ENCODE data around the gene GPR34.

GPR34 gene

GRCh38 chrX:41737065-41737464 is 48.3 kb downstream of the GPR34 start:
- no peak for DNase-seq

DNA sequence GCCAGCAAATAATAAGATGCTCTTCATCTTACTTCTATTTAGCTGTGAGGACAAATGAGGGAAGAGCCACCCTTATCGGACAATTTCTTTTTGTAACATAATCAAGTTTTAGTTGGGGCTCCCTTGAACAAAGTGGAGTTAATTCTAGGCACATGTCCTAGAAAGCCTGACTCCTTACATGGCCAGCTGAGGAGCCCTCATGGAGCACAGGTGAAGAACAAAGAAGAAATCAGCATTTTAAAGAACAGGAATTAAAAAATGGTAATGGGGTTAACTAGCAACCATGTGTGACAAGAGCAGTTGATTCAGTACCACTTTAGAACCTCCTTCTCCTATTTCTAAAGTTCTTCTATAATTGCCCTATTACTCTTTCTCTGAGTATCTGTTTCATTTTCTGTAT is 51.1 kb downstream of the GPR34 start:
- no peak for DNase-seq

Data from fibroblast of skin of scalp (primary cell).